PC-9 (cell line): ENCODE results near the gene AMH. TPM values are rescaled to one million over a fixed set of nuclear protein-coding genes. Genes with fewer than 3 reads are reported as not detected.

Source experiments
- BruUV-seq: library from RNA; stranded (reverse); fragments of 400-500 nt; replicated peaks from 2 replicates; lab custom pipeline; 2021; lab: Mats Ljungman, UMichigan
- CTCF ChIA-PET: fragments of 300-600 bp; sonication (Branson Sonifier 250); formaldehyde crosslinking; loops from one replicate; lab custom pipeline; 2022; ENCODE audit warnings: antibody characterized with exemption; lab: Charles Lee
- POLR2A ChIA-PET: fragments of 300-600 bp; sonication (Branson Sonifier 250); formaldehyde crosslinking; loops from one replicate; lab custom pipeline; 2022; ENCODE audit warnings: antibody characterized with exemption; ENCODE audit not compliant: unreplicated experiment; lab: Charles Lee
- DNase-seq, 2 experiments: peaks; one replicate each; pipeline versions ENCODE4 v3.0.0 to v3.0.0-alpha.2; 2015 to 2022; ENCODE audit warnings: mixed read lengths in 1 of 2
- H2AFZ ChIP-seq: fragments of 200-600 bp; sonication (generic); 2 replicates; pipeline ENCODE4 v1.8.1; 2017; ENCODE audit warnings: antibody characterized with exemption
- H3F3A ChIP-seq: fragments of 200-600 bp; sonication (generic); 2 replicates; pipeline ENCODE4 v1.8.1; 2017; ENCODE audit warnings: antibody characterized with exemption, mild to moderate bottlenecking, low read depth; ENCODE audit not compliant: insufficient read depth
- H3K27ac ChIP-seq: fragments of 200-600 bp; sonication (generic); 2 replicates; pipeline ENCODE4 v1.6.1; 2016; ENCODE audit warnings: mixed run types
- H3K27me3 ChIP-seq: fragments of 200-600 bp; sonication (generic); 2 replicates; pipeline ENCODE4 v1.6.1; 2016; ENCODE audit warnings: low read depth, mixed run types; ENCODE audit not compliant: insufficient read depth
- H3K36me3 ChIP-seq: fragments of 200-600 bp; sonication (generic); 2 replicates; pipeline ENCODE4 v1.6.1; 2016; ENCODE audit warnings: low read depth, mixed run types
- H3K4me1 ChIP-seq: fragments of 200-600 bp; sonication (generic); replicated peaks from 2 replicates; pipeline ENCODE4 v1.6.1; 2016; ENCODE audit warnings: mixed run types; ENCODE audit not compliant: insufficient read depth
- H3K4me2 ChIP-seq: fragments of 200-600 bp; sonication (generic); 2 replicates; pipeline ENCODE4 v1.6.1; 2017; ENCODE audit warnings: mixed run types
- H3K4me3 ChIP-seq: fragments of 200-600 bp; sonication (generic); 2 replicates; pipeline ENCODE4 v1.6.1; 2016; ENCODE audit warnings: mixed run types
- H3K79me2 ChIP-seq: fragments of 200-600 bp; sonication (generic); 2 replicates; pipeline ENCODE4 v1.6.1; 2017; ENCODE audit warnings: low read depth, mixed run types
- H3K9me2 ChIP-seq: fragments of 200-600 bp; sonication (generic); 2 replicates; pipeline ENCODE4 v1.8.1; 2017; ENCODE audit warnings: mild to moderate bottlenecking; ENCODE audit not compliant: insufficient read depth
- H3K9me3 ChIP-seq: fragments of 200-600 bp; sonication (generic); 2 replicates; pipeline ENCODE4 v1.8.1; 2016; ENCODE audit warnings: low read depth; ENCODE audit not compliant: insufficient read depth
- H4K20me1 ChIP-seq: fragments of 200-600 bp; sonication (generic); 2 replicates; pipeline ENCODE4 v1.8.1; 2017; ENCODE audit not compliant: insufficient read depth
- CTCF ChIP-seq: fragments of 200-600 bp; sonication (generic); conservative IDR thresholded peaks from 2 replicates; pipeline ENCODE4 v1.6.1; 2017; ENCODE audit warnings: mixed run types, antibody characterized with exemption, mild to moderate bottlenecking, moderate library complexity
- EZH2 ChIP-seq: fragments of 200-600 bp; sonication (generic); IDR thresholded peaks from 2 replicates; pipeline ENCODE4 v1.8.0; 2017; ENCODE audit warnings: antibody characterized with exemption, low read depth
- intact Hi-C: fragments of 100-400 bp; cut with micrococcal nuclease; formaldehyde crosslinking; loops from one replicate; pipeline ENCODE4 v1.10.0; 2022; ENCODE audit not compliant: unreplicated experiment
- total RNA-seq: library from RNA; stranded (reverse); gene quantifications from 2 replicates; pipeline ENCODE4 v1.2.3, GENCODE V29; 2021

AMH gene
- total RNA-seq, 1 experiment from 2014 or later, result 8.1 TPM

- POLR2A ChIA-PET, result no interaction called here
These were observed 6.2 kb downstream of the AMH start for GRCh38 chr19:2255112-2255845.

GRCh38 chr19:2255982-2256685 lies 7.0 kb downstream of the AMH start, which contains the start of gene JSRP1:
TSS of gene JSRP1 (minus strand) at chr19:2256417. CDS start at chr19:2255314, 1,103 bp downstream.
- no peaks in the 10 kb centered on the region for H3K79me2 ChIP-seq
- H2AFZ ChIP-seq, result no peak within 1 kb of the TSS
- H3K9me3 ChIP-seq, result no peaks in the 10 kb centered on the region
- H3K27me3 ChIP-seq, result no peaks in the 10 kb centered on the region
- DNase-seq, result no peak
- no peak within 1 kb of the TSS for H3K4me2 ChIP-seq
- H4K20me1 ChIP-seq, result no peaks in the 10 kb centered on the region
- no peak within 1 kb of the TSS for H3K4me3 ChIP-seq
- POLR2A ChIA-PET, result no interaction called here
- BruUV-seq, result no TSS peak
- intact Hi-C loops, result no loop called here
- H3K9me2 ChIP-seq, result no peaks in the 10 kb centered on the region
- no peaks in the 10 kb centered on the region for H3K36me3 ChIP-seq
- no peak within 1 kb of the TSS for H3K27ac ChIP-seq
- peaks cover 9% of the 10 kb centered on the region for H3K4me1 ChIP-seq
- H3F3A ChIP-seq, result peaks cover 12% of the 10 kb centered on the region
- CTCF ChIA-PET, result no interaction called here
- TF ChIP-seq EZH2 (no peak), CTCF (no peak)

More at GRCh38 chr19:2255112-2255845, 6.2 kb downstream of the AMH start:
- Histone ChIP-seq H3F3A (peaks cover 8% of the 10 kb centered on the region; the same call in 1 of the 2 replicates), H3K27me3 (no peaks in the 10 kb centered on the region), H3K4me3 (no peak overlapping the region), H2AFZ (no peak overlapping the region), H3K79me2 (no peaks in the 10 kb centered on the region), H4K20me1 (no peaks in the 10 kb centered on the region), H3K9me2 (no peaks in the 10 kb centered on the region), H3K4me1 (peaks cover 9% of the 10 kb centered on the region), H3K4me2 (no peak overlapping the region), H3K9me3 (no peaks in the 10 kb centered on the region), H3K27ac (no peak overlapping the region), H3K36me3 (no peaks in the 10 kb centered on the region)
- intact Hi-C loops, result no loop called here
- BruUV-seq, result no TSS peak
- no peak for DNase-seq
- CTCF ChIA-PET, result interaction anchor here (0.5 kb wide), 1 partner anchor 100 kb away, joined by 3 read pairs; no protein-coding TSS in a partner anchor
- TF ChIP-seq CTCF (no peak), EZH2 (no peak)

GRCh38 chr19:2259336-2259735 lies 10.2 kb downstream of the AMH start:
- no peaks in the 10 kb centered on the region for H3K9me2 ChIP-seq
- peak overlapping the region; percentile 53; the same call in 1 of the 2 replicates for H3K4me2 ChIP-seq
- TF ChIP-seq EZH2 (no peak), CTCF (no peak)
- H3K4me1 ChIP-seq, result peaks cover 9% of the 10 kb centered on the region
- BruUV-seq, result no TSS peak
- peaks cover 12% of the 10 kb centered on the region for H3F3A ChIP-seq
- intact Hi-C loops, result no loop called here
- peak overlapping the region; percentile 78; the same call in 1 of the 2 replicates for H3K27ac ChIP-seq
- H3K9me3 ChIP-seq, result no peaks in the 10 kb centered on the region
- H3K36me3 ChIP-seq, result no peaks in the 10 kb centered on the region
- DNase-seq, result peak; percentile 32 to 62
- H4K20me1 ChIP-seq, result no peaks in the 10 kb centered on the region
- no peaks in the 10 kb centered on the region for H3K79me2 ChIP-seq
- POLR2A ChIA-PET, result no interaction called here
- no peaks in the 10 kb centered on the region for H3K27me3 ChIP-seq
- no peak overlapping the region for H3K4me3 ChIP-seq
- no peak overlapping the region for H2AFZ ChIP-seq
- CTCF ChIA-PET, result no interaction called here
